Nephron (organoid): ENCODE data around the gene JAKMIP2.

Source experiments
- H3K27ac Mint-ChIP-seq, 3 experiments: 2 replicates each; pipeline ENCODE4 v1.8.0; 2020; ENCODE audit warnings: mixed read lengths in 3 of 3, mild to moderate bottlenecking in 2 of 3, moderate library complexity in 1 of 3
- H3K27me3 Mint-ChIP-seq: 2 replicates; pipeline ENCODE4 v1.8.0; 2021; ENCODE audit warnings: low read depth, mild to moderate bottlenecking, moderate library complexity, mixed read lengths
- H3K36me3 Mint-ChIP-seq: 2 replicates; pipeline ENCODE4 v1.8.0; 2020; ENCODE audit warnings: low read depth, mixed read lengths
- H3K4me1 Mint-ChIP-seq: 2 replicates; pipeline ENCODE4 v1.8.0; 2020; ENCODE audit warnings: mixed read lengths
- H3K4me3 Mint-ChIP-seq, 3 experiments: 2 replicates each; pipeline ENCODE4 v1.8.0; 2020; ENCODE audit warnings: mild to moderate bottlenecking in 3 of 3, mixed read lengths in 3 of 3, moderate library complexity in 2 of 3
- H3K9me3 Mint-ChIP-seq: 2 replicates; pipeline ENCODE4 v1.8.0; 2020; ENCODE audit warnings: mixed read lengths
- TF ChIP-seq, protein P1 (sequence below), 3 experiments: fragments of 200-600 bp; sonication (generic); IDR thresholded peaks; one replicate each; pipeline ENCODE4 v1.5.0; 2021; ENCODE audit warnings: antibody characterized with exemption in 3 of 3; ENCODE audit not compliant: unreplicated experiment in 3 of 3

JAKMIP2 gene

DNA sequence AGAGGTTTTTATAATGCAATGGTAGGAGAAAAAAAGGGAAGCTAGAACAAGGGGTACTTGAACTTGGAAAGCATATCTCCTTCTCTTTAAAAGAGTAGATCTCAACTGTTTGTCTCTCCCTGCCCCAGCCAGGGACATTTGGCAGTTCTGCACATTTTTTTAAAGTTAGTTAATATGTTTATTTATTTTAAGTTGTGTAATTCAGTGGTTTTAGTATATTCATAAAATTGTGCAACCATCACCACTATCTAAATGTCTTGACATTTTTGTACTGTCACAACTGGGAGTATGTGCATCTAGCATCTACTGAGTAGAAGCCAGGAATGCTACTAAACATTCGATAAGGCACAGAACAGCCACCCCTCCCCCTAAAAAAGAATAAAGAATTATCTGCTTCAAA lies 169.2 kb downstream of the JAKMIP2 start:
- Mint-ChIP-seq H3K4me1 (peaks cover 8% of the 10 kb centered on the region), H3K36me3 (peaks cover 49% of the 10 kb centered on the region), H3K27me3 (no peaks in the 10 kb centered on the region), H3K4me3 (no peak overlapping the region), H3K9me3 (peaks cover 13% of the 10 kb centered on the region), H3K27ac (no peak overlapping the region)
- TF ChIP-seq, protein P1, sequence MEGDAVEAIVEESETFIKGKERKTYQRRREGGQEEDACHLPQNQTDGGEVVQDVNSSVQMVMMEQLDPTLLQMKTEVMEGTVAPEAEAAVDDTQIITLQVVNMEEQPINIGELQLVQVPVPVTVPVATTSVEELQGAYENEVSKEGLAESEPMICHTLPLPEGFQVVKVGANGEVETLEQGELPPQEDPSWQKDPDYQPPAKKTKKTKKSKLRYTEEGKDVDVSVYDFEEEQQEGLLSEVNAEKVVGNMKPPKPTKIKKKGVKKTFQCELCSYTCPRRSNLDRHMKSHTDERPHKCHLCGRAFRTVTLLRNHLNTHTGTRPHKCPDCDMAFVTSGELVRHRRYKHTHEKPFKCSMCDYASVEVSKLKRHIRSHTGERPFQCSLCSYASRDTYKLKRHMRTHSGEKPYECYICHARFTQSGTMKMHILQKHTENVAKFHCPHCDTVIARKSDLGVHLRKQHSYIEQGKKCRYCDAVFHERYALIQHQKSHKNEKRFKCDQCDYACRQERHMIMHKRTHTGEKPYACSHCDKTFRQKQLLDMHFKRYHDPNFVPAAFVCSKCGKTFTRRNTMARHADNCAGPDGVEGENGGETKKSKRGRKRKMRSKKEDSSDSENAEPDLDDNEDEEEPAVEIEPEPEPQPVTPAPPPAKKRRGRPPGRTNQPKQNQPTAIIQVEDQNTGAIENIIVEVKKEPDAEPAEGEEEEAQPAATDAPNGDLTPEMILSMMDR (IDR thresholded peaks at IDR 0.05; ENCODE audit: unreplicated experiment in 3 of 3): no peak

DNA sequence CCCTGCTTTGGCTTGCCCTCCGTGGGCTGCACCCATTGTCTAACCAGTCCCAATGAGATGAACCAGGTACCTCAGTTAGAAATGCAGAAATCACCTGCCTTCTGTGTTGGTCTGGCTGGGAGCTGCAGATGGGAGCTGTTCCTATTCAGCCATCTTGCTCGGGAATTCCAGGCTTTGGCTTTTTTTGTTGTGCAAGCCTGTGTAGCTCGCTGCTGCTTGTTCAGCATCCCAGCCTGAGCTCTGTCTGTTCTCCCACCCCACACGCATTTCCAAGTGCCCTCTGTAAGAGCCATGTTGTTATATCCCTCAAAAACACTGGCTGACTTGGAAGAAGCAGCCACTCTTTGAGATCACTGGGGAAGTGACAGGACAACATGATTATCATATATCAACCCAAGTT lies 171.0 kb downstream of the JAKMIP2 start:
- no peak overlapping the region for H3K27ac Mint-ChIP-seq
- peaks cover 28% of the 10 kb centered on the region for H3K9me3 Mint-ChIP-seq
- TF ChIP-seq, protein P1 (IDR thresholded peaks at IDR 0.05; ENCODE audit: unreplicated experiment in 3 of 3): no peak
- H3K4me1 Mint-ChIP-seq: no peaks in the 10 kb centered on the region
- peaks cover 47% of the 10 kb centered on the region for H3K36me3 Mint-ChIP-seq
- H3K4me3 Mint-ChIP-seq: no peak overlapping the region
- no peaks in the 10 kb centered on the region for H3K27me3 Mint-ChIP-seq

DNA sequence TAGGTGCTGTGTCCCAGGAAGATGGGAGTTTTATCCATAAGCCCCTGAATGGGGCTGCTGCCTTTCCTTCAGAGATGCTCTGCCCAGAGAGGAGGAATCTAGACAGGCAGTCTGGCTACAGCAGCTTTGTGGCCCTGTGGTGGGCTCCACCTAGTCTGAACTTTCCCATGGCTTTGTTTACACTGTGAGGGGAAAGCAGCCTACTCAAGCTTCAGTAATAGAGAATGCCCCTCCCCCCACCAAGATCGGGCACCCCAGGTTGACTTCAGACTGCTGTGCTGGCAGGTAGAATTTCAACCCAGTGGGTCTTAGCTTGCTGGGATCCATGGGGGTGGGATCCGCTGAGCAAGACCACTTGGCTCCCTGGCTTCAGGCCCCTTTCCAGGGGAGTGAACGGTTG lies 171.7 kb downstream of the JAKMIP2 start:
- Mint-ChIP-seq H3K4me1 (no peaks in the 10 kb centered on the region), H3K36me3 (peaks cover 47% of the 10 kb centered on the region), H3K9me3 (peaks cover 28% of the 10 kb centered on the region), H3K27me3 (no peaks in the 10 kb centered on the region), H3K27ac (no peak overlapping the region), H3K4me3 (no peak overlapping the region)
- TF ChIP-seq, protein P1 (IDR thresholded peaks at IDR 0.05; ENCODE audit: unreplicated experiment in 3 of 3): no peak

DNA sequence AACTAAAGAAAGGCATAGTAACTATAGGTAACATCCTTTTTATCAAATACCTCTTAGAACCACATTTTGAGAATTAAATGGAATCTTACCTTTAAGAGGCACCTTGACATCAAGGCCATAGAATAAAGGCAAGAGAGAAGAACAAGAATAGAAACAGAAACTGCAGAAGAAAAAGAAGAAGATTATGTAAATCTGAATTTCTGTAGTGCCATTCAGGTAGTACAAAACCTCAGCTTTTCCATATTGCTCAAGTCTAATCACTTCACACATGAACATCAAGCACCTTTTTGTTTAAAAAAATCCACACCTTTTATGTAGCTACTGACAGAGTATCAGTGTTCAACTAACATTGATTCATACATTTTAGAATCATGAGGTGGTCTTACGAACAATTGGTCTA lies 180.9 kb downstream of the JAKMIP2 start:
- TF ChIP-seq, protein P1 (IDR thresholded peaks at IDR 0.05; ENCODE audit: unreplicated experiment in 3 of 3): no peak
- H3K4me3 Mint-ChIP-seq: no peak overlapping the region
- no peaks in the 10 kb centered on the region for H3K27me3 Mint-ChIP-seq
- H3K36me3 Mint-ChIP-seq: peaks cover 7% of the 10 kb centered on the region
- no peaks in the 10 kb centered on the region for H3K9me3 Mint-ChIP-seq
- no peak overlapping the region for H3K27ac Mint-ChIP-seq
- no peaks in the 10 kb centered on the region for H3K4me1 Mint-ChIP-seq

DNA sequence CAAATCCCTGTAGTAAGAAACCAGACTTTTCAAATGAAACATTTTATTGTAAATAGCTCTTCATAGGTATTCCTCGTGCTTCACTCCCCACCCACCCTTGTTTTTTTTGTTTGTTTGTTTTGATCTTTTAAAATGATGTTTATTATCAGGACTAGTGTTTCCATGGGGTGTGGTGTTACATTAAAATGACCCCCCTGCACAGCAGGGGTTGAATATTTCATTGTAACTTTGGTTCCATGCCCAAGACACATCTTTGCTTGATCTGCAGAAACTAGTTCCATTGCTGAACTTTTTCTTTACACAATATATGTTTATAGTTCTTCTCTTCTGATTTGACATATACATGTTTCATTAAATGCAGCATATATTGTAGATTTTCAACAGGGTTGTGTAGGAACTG lies 191.4 kb downstream of the JAKMIP2 start:
- Mint-ChIP-seq H3K4me1 (peaks cover 5% of the 10 kb centered on the region), H3K9me3 (peaks cover 3% of the 10 kb centered on the region), H3K27me3 (no peaks in the 10 kb centered on the region), H3K27ac (no peak overlapping the region), H3K36me3 (peaks cover 18% of the 10 kb centered on the region), H3K4me3 (no peak overlapping the region)
- TF ChIP-seq, protein P1 (IDR thresholded peaks at IDR 0.05; ENCODE audit: unreplicated experiment in 3 of 3): no peak

DNA sequence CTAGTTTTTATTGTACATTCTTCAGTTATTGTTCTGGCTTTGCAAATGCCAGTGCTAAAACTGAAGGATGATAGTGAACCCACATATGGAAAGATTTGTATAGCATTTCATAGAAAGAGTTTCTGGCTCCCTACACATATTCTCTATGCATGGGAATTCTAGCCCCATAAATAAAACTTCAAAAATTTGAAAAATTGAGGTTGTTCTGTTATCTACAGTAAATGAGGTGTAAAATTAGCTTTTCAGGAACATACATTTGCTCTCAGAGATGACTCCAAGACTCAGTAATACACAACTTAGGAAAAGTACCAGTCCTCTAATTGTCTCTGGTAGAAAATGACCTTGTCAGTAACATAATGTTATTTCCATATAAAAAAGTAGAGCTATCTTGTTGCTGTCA lies 192.4 kb downstream of the JAKMIP2 start:
- no peak overlapping the region for H3K27ac Mint-ChIP-seq
- peaks cover 5% of the 10 kb centered on the region for H3K4me1 Mint-ChIP-seq
- H3K4me3 Mint-ChIP-seq: no peak overlapping the region
- no peaks in the 10 kb centered on the region for H3K27me3 Mint-ChIP-seq
- TF ChIP-seq, protein P1 (IDR thresholded peaks at IDR 0.05; ENCODE audit: unreplicated experiment in 3 of 3): no peak
- H3K9me3 Mint-ChIP-seq: peaks cover 3% of the 10 kb centered on the region
- H3K36me3 Mint-ChIP-seq: peaks cover 15% of the 10 kb centered on the region
